Measurements from ENCODE around the gene DOC2A.

Gene DOC2A

GRCh38 chr16:30007378-30007895 lies 3.4 kb downstream of the DOC2A start:
- Histone ChIP-seq H3K27ac (ENCODE audit: low read depth, low read length) (no peak overlapping the region), H3K4me3 (ENCODE audit: low read length) (no peak overlapping the region), H3K36me3 (ENCODE audit: control insufficient read depth, insufficient read depth, low read length) (no peaks in the 10 kb centered on the region), H3K9ac (ENCODE audit: low read length) (no peak overlapping the region), H3K4me1 (ENCODE audit: control insufficient read depth, insufficient read depth, low read length) (no peaks in the 10 kb centered on the region), H3K27me3 (ENCODE audit: control insufficient read depth, insufficient read depth, low read length) (peaks cover 19% of the 10 kb centered on the region)

GRCh38 chr16:30006659-30007377 lies 4.0 kb downstream of the DOC2A start:
- Histone ChIP-seq H3K27me3 (ENCODE audit: control insufficient read depth, insufficient read depth, low read length) (peaks cover 15% of the 10 kb centered on the region), H3K9ac (ENCODE audit: low read length) (no peak overlapping the region), H3K4me1 (ENCODE audit: control insufficient read depth, insufficient read depth, low read length) (no peaks in the 10 kb centered on the region), H3K27ac (ENCODE audit: low read depth, low read length) (no peak overlapping the region), H3K36me3 (ENCODE audit: control insufficient read depth, insufficient read depth, low read length) (peaks cover 4% of the 10 kb centered on the region), H3K4me3 (ENCODE audit: low read length) (no peak overlapping the region)

GRCh38 chr16:30006095-30006473 lies 4.7 kb downstream of the DOC2A start:
- Histone ChIP-seq H3K27me3 (ENCODE audit: control insufficient read depth, insufficient read depth, low read length) (peaks cover 12% of the 10 kb centered on the region), H3K27ac (ENCODE audit: low read depth, low read length) (no peak overlapping the region), H3K4me1 (ENCODE audit: control insufficient read depth, insufficient read depth, low read length) (no peaks in the 10 kb centered on the region), H3K4me3 (ENCODE audit: low read length) (no peak overlapping the region), H3K9ac (ENCODE audit: low read length) (no peak overlapping the region), H3K36me3 (ENCODE audit: control insufficient read depth, insufficient read depth, low read length) (peaks cover 5% of the 10 kb centered on the region)

DNA sequence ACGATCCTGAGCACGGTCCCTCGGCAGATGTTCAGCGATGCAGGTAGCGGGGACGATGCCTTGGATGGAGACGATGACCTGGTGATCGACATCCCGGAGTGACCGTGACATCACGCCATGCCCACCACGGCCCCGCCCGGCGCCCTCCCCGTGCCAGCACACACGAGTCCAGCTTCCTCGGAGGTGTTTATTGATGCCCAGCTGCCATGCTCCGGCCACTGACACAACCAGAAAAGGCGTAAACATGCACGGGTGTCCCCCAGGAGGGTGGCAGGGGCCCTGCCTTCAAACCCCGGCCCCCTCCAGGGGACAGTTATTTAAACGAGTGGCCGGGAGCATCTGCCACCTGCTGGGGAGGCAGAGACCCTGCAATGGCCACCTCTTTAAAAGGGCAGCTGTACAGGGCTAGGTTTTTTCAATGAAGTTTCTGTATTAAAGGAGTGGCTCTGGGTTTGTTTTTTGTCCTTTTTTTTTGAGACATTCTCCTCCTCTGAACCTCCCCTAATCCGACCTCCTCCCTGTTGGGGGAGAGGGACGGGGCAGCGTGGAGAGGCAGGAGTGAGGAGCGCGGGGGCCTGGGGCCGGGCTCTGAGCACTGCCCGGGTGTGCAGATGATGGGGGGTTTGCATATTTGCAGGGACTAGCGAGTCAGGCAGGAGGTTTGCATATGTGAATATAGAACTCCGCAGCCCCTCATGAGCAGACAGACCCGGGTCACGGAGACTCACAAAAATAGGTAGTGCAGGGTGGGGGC lies 5.3 kb downstream of the DOC2A start:
- H3K9ac ChIP-seq (ENCODE audit: low read length) = no peak overlapping the region
- no peak overlapping the region for H3K27ac ChIP-seq (ENCODE audit: low read depth, low read length)
- no peaks in the 10 kb centered on the region for H3K4me1 ChIP-seq (ENCODE audit: control insufficient read depth, insufficient read depth, low read length)
- H3K4me3 ChIP-seq (ENCODE audit: low read length) = peak overlapping the region; percentile 27
- peaks cover 5% of the 10 kb centered on the region for H3K36me3 ChIP-seq (ENCODE audit: control insufficient read depth, insufficient read depth, low read length)
- H3K27me3 ChIP-seq (ENCODE audit: control insufficient read depth, insufficient read depth, low read length) = peaks cover 10% of the 10 kb centered on the region

DNA sequence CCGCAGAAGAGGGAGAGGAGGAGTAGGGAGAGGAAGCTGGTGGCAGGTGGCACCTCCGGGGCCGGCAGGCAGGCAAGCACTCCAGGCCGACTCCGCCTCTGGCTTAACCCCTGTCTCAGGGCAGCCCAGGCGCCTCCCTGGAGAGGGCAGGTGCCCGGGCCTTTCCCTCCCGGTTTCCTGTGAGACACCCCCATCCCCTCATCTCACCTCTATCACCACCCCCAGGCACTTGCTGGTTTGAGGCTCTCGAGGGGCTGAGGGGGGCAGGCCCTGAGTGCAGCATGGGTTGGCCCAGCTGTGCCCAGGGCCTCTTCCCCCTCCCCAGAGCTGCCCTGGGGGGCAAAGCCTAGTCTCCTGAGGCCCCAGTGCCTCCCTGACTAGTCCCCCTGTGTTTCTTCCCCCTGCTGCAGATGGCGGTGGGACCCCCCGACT lies 6.0 kb downstream of the DOC2A start:
- H3K36me3 ChIP-seq (ENCODE audit: control insufficient read depth, insufficient read depth, low read length) = peaks cover 6% of the 10 kb centered on the region
- H3K4me3 ChIP-seq (ENCODE audit: low read length) = no peak overlapping the region
- H3K27me3 ChIP-seq (ENCODE audit: control insufficient read depth, insufficient read depth, low read length) = peaks cover 5% of the 10 kb centered on the region
- no peak overlapping the region for H3K27ac ChIP-seq (ENCODE audit: low read depth, low read length)
- no peak overlapping the region for H3K9ac ChIP-seq (ENCODE audit: low read length)
- H3K4me1 ChIP-seq (ENCODE audit: control insufficient read depth, insufficient read depth, low read length) = no peaks in the 10 kb centered on the region

- peaks cover 4% of the 10 kb centered on the region for H3K27me3 ChIP-seq (ENCODE audit: control insufficient read depth, insufficient read depth, low read length)
- H3K9ac ChIP-seq (ENCODE audit: low read length) = no peak overlapping the region
- no peak overlapping the region for H3K27ac ChIP-seq (ENCODE audit: low read depth, low read length)
- no peaks in the 10 kb centered on the region for H3K4me1 ChIP-seq (ENCODE audit: control insufficient read depth, insufficient read depth, low read length)
- peaks cover 7% of the 10 kb centered on the region for H3K36me3 ChIP-seq (ENCODE audit: control insufficient read depth, insufficient read depth, low read length)
- H3K4me3 ChIP-seq (ENCODE audit: low read length) = no peak overlapping the region
These were observed 6.4 kb downstream of the DOC2A start for GRCh38 chr16:30004424-30004776.

- Histone ChIP-seq H3K36me3 (ENCODE audit: control insufficient read depth, insufficient read depth, low read length) (peaks cover 7% of the 10 kb centered on the region), H3K4me1 (ENCODE audit: control insufficient read depth, insufficient read depth, low read length) (no peaks in the 10 kb centered on the region), H3K9ac (ENCODE audit: low read length) (no peak overlapping the region), H3K27me3 (ENCODE audit: control insufficient read depth, insufficient read depth, low read length) (no peaks in the 10 kb centered on the region), H3K4me3 (ENCODE audit: low read length) (no peak overlapping the region), H3K27ac (ENCODE audit: low read depth, low read length) (no peak overlapping the region)
These were observed 7.0 kb downstream of the DOC2A start for GRCh38 chr16:30003670-30004423.

DNA sequence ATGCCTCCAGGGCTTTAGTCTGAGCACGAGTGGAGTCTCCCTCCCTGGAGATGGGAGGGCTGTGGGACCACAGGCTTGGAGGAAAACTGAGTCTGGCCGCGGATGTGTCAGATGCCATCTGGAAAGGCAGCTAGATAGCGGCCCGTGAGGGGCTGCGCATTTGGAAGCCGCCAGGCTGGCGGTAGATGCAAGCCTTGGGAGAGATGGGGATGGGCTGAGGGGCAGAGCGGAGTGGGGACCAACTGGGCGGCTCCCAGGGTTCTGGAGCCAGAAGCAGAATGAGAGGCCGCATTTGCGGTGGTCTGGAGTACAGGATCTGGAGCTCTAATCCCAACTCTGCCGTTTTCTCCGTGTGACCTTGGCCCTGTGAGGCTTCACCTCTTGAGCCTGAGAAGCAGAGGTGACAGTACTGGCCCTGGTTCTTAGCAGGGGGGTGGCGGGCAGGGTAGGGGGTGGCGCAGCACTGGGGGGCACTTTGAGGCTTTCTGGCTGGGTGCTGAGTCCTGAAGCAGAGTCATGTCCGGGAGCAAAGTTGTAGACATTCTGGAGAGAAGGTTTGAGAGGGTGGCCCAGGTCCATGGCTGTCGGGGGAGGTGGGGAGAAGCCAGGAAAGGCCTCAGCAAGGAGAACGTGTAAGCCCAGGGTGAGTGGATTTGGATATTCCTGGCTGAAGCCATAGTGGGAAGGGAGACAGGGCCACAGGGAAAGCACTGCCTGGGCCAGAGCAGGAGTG lies 8.0 kb downstream of the DOC2A start:
- H3K4me3 ChIP-seq (ENCODE audit: low read length) = no peak overlapping the region
- no peaks in the 10 kb centered on the region for H3K27me3 ChIP-seq (ENCODE audit: control insufficient read depth, insufficient read depth, low read length)
- H3K4me1 ChIP-seq (ENCODE audit: control insufficient read depth, insufficient read depth, low read length) = no peaks in the 10 kb centered on the region
- H3K27ac ChIP-seq (ENCODE audit: low read depth, low read length) = no peak overlapping the region
- H3K9ac ChIP-seq (ENCODE audit: low read length) = no peak overlapping the region
- H3K36me3 ChIP-seq (ENCODE audit: control insufficient read depth, insufficient read depth, low read length) = peaks cover 7% of the 10 kb centered on the region

DNA sequence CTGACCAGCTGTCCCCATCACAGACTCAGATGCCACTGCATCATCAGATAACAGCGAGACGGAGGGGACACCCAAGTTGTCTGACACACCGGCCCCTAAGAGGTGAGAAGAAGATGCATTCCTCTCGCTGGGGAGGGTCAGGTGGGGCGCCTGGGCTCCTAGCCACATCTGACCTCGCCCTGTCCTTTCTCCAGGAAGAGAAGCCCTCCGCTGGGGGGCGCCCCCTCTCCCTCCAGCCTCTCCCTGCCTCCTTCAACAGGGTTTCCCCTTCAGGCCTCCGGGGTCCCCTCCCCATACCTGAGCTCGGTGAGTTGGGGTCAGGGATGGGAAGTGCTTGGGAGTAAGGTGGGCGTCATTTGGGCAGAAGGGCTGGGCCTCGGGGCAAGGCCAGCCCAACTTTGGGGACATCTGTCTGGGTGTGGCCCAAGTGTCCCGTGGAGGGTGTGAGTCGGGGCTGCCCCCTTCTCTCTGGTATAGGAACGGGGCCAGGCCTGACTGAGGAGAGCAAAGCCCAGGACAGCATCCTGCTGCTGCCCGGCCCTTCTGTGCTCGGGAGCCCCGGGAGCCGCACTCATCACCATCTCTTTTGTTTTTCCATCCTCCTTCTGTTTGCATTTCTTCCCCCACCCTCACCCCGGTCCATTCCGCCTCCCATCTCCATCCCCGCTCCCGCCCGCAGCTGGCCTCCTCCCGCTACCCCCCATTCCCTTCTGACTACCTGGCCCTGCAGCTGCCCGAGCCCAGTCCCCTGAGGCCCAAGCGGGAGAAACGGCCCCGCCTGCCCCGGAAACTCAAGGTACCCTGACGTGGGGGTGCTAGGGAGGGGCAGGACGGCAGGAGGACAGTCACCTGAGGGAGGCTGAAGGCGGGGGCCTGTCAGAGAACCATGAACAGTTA lies 9.8 kb downstream of the DOC2A start:
- no peak overlapping the region for H3K9ac ChIP-seq (ENCODE audit: low read length)
- peaks cover 7% of the 10 kb centered on the region for H3K36me3 ChIP-seq (ENCODE audit: control insufficient read depth, insufficient read depth, low read length)
- peaks cover 7% of the 10 kb centered on the region for H3K4me1 ChIP-seq (ENCODE audit: control insufficient read depth, insufficient read depth, low read length)
- H3K27me3 ChIP-seq (ENCODE audit: control insufficient read depth, insufficient read depth, low read length) = no peaks in the 10 kb centered on the region
- no peak overlapping the region for H3K4me3 ChIP-seq (ENCODE audit: low read length)
- no peak overlapping the region for H3K27ac ChIP-seq (ENCODE audit: low read depth, low read length)

DNA sequence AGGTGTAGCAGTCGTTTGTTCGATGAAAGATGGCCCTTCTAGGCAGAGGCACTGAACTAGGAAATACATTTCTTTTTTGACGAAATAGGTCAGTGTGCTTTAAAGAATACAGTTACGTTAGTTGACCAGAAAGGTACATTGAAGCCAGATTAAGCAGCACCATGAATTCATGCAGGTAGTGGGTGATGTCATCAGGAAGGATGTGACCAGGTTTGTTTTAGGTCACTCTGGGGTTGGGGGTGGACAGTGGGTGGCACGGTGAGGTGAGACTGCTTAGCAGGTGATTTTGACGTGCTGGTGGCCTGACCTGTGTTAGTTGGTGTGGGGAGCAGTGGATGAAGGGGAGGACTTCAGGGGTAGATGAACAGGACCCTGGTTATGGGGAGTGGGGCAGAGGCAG lies 11.2 kb downstream of the DOC2A start:
- Histone ChIP-seq H3K4me3 (ENCODE audit: low read length) (no peak overlapping the region), H3K36me3 (ENCODE audit: control insufficient read depth, insufficient read depth, low read length) (peaks cover 7% of the 10 kb centered on the region), H3K27ac (ENCODE audit: low read depth, low read length) (no peak overlapping the region), H3K4me1 (ENCODE audit: control insufficient read depth, insufficient read depth, low read length) (peaks cover 9% of the 10 kb centered on the region), H3K27me3 (ENCODE audit: control insufficient read depth, insufficient read depth, low read length) (no peaks in the 10 kb centered on the region), H3K9ac (ENCODE audit: low read length) (no peak overlapping the region)

GRCh38 chr16:29996766-29997250 lies 14.0 kb downstream of the DOC2A start:
- peaks cover 10% of the 10 kb centered on the region for H3K36me3 ChIP-seq (ENCODE audit: control insufficient read depth, insufficient read depth, low read length)
- peak overlapping the region; percentile 96 for H3K27ac ChIP-seq (ENCODE audit: low read depth, low read length)
- no peaks in the 10 kb centered on the region for H3K27me3 ChIP-seq (ENCODE audit: control insufficient read depth, insufficient read depth, low read length)
- H3K4me1 ChIP-seq (ENCODE audit: control insufficient read depth, insufficient read depth, low read length) = peaks cover 10% of the 10 kb centered on the region
- peak overlapping the region; percentile 97 for H3K4me3 ChIP-seq (ENCODE audit: low read length)
- peak overlapping the region; percentile 92 for H3K9ac ChIP-seq (ENCODE audit: low read length)

All from rectal smooth muscle tissue (tissue), 1 donor.